ACHN (cell line): Measurements from ENCODE around the gene LRTM2.
A peak's percentile ranks its signal among the peaks of the same experiment; 100 is the strongest.

Experiments used
- DNase-seq: peaks from one replicate; pipeline ENCODE4 v3.0.0-alpha.2; 2015
- in situ Hi-C: cut with HindIII; loops from 2 replicates; pipeline ENCODE4 v1.10.0; 2017; ENCODE audit warnings: low sequenced_read_pairs, low pct_ligation_motif_present, low pct_unique_long_range_greater_than_20kb

Gene LRTM2

DNA sequence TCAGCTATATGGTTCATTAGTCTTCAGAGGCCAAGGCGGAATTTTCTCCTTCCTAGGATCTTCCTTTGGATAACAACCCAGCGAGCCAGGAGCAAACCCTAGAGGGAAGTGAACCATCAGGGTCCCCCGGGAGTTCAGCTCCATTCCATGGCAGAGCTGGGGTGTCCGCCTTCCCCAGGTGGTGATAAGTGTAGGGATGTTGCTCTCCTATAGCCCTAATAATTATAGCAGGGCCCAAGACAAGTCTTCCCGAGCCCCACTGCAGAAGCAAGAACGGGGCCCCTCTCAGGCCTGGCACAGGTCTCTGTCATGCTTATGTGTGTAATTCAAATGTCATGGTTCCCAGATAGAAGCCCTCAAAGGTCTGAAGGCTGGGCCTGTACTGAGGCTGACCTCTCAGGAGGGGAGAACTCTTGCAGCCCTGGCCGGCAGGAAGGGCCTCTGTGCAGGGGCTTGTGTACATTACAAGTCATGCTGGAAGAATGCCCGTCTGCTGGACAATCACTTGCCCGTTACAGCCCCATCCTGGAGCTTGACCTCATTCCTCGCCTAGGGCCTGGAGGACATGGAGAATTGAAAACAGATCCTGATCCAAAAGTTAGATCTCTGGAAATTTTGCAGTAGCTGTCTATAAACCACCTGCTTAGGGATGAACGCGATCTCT, 17.3 kb downstream of the LRTM2 start:
- peak; percentile 41 for DNase-seq
- in situ Hi-C loops = no loop called here

DNA sequence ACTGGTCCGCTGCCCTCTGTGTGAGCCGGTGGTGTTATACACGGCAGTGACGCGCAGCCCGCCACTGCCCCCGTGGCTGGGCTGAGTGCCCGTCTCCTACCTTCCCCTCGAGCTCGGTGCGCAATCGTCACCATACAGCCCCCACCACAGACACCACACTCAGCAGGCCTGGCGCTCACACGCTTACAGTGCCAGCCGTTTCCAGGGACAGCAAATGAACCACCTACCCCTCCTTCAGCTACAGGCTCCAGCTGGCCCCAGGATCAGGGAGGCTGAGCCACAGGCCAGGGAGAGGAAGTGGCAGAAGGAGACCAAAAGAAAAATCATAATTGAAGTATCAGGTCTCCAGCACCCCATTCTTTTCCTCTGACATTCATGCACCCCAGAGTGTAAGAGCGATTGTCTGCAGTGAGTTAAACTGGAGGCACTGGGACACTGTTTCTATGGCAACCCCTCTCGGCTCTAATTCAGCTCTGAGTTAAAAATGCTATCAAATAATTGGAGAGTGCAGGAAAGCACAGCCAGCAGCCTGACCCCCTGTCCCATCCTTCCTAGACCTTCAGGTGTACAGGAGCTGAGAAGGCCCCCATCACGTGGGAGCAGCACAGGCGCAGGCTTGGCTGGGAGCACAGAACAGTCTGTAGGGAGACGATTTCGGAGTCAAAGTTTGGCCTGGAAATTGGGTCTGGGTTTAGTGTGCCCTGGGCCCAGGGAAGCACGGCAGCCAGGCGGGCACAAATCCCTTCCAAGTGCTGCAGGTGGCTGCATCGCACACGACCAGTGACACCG, 18.0 kb downstream of the LRTM2 start:
- in situ Hi-C loops = no loop called here
- no peak for DNase-seq

DNA sequence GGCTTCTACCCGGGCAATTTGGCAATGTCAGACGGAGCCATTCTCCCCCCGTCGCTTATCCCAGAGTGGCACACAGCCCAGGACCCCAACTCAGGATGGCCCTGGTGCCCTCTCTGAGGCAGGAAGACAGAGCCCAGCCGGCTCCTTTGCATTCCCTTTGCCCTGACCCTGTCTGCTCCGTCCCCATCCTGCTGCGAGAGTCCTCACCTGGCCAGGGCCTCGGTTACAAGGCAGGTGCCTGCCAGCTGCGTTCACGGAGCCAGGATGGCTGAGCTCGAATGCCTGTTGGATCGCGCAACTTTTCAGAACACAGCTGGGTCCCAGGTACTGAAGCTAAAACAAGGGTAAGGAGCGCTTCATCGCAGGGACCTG, 18.6 kb downstream of the LRTM2 start:
- no peak for DNase-seq
- in situ Hi-C loops = no loop called here

DNA sequence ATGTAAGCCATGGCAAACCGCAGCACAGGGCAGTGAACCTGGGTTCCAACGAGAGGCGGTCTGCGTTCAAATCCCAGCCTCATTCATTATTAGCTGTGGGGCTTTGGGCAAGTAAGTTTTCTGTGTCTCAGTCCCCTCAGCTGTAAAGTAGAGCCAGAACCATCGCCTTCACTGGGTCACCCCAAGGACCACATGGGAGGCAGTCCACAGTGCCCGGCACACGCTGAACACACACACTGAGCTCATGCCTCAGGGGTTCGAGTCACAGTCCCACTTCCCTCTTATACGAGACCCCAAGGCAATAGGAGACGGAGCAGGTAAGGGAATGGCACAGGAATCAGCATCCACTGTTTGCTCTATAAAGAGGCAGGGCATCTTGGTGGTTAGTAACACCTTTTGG, 19.1 kb downstream of the LRTM2 start:
- DNase-seq = no peak
- in situ Hi-C loops = no loop called here

DNA sequence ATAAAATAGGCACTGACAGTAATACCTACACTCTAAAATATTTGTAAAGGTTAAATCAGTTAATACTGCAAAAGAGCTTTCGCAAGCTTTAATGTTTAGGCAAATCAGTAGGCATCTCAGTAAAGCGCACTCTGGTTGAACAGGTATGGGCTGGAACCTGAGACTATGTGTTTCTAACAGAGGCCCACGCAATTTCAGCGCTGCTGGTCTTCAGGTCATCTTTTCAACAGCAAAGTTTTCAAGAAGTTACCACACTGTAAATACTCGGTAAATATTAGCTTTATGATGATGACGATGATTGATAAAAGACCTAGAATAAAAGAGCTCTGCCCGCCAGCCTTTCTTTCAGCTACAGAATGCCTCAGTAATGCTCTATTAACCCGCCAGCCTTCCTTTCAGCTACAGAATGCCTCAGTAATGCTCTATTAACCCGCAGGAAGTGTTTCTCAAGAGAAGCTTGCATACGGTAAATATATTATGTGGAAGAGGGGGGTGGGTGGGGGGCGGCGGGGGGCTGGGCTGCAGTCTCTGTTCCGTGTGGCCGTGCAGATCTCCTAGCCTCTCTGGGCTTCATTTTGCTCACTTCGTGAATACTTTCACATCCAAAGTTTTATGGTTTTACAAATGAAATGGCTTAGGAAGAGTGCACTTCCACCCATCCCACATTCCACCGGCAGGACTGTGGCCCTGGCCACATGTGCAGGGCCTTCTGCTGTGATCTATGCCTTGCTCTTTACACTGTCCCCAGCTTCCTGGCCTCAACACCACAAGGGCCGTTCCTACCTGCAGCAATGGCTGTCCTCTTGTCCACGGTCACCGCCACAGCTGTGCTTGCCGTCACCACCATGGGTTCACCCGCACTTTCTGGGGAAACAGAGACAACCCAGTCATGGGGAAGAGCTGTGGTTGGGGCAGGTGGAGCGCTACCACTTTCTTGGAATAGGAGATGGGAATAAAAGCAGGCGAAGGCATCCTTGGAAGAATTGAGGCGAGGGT, 19.9 kb downstream of the LRTM2 start:
- DNase-seq = no peak
- in situ Hi-C loops = no loop called here

DNA sequence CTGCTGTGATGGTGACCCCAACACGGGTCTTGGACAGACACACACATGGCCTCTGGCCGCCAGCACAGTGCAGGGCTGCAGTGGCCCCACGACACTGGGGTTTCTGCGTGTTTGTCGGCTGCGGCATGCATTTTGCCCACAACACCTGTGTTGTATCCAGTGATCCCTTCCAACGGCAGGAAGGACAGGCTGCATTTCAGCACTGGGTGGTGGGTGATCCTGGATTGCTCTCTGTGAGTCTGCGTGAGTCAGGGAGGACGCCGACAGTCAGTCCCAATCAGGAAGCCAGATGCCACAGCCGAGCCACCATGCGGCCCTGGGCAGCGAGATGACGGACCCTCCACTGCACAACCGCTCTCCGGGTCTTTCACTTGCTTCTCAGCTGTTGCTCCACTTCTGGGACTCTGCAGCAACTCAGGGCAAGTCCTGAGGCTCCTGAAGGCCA, 20.6 kb downstream of the LRTM2 start:
- no peak for DNase-seq
- in situ Hi-C loops = no loop called here

DNA sequence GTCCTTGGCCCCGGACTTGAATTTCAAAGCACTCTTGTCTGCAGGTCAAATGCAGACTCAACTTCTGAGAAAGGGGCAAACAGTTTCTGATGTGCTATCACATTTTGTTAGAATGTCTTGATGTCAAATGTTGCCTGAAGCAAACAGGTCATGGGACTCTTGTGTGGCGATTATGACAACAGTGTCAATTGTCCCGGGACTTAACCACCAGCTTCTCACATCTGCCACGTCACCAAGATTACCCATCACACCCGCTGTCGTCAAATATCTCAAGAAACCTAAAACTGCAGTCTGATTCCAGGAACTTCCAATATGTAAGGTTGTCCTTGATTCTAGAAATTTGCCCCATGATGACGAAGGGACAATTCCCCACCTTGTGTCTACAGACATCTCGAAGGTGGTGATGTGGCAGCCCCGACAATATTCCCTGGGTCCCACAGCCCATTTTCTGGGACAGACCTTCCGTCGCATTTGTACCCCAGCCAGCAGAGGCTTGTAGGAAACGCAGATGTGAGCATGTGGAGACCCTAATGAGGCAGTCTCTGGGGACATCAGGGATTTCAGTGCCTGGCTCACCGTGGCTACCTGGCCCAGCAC, 21.3 kb downstream of the LRTM2 start:
- in situ Hi-C loops = no loop called here
- no peak for DNase-seq

DNA sequence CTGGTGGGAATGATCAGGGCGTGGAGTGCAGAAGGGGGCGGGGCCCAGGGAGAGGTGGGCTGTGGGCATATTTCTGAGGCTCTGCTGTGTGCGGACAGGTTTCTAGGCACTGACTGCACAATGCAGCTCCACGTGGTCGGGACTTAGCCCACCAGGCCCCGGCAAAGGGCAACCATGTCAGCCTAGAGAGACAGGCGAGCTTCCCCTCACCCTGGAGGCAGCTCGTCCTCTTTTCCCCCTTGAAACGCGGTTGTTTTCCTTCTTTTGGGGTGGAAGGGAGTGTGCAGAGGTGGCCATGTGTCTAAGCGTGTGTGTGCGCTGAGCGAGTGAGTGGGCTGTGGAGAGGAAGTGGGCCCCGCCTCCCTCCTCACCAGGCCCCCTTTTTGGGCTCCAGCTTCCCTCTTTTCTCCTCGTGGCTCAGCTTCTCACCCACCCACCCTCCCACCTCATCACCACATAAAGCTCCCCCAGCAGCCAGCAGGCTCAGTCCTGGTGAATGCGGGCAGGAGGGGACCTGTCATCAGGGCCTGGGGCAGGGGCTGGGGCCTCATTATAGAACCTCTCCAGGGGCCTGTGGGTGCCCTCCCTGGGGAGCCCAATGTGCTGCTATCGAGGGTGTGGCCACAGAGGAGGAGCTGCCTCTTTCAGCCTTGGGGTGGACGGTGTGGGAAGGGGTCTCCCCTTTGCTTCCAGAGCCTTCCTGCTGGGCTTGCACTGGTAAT, 22.0 kb downstream of the LRTM2 start:
- in situ Hi-C loops = no loop called here
- no peak for DNase-seq

DNA sequence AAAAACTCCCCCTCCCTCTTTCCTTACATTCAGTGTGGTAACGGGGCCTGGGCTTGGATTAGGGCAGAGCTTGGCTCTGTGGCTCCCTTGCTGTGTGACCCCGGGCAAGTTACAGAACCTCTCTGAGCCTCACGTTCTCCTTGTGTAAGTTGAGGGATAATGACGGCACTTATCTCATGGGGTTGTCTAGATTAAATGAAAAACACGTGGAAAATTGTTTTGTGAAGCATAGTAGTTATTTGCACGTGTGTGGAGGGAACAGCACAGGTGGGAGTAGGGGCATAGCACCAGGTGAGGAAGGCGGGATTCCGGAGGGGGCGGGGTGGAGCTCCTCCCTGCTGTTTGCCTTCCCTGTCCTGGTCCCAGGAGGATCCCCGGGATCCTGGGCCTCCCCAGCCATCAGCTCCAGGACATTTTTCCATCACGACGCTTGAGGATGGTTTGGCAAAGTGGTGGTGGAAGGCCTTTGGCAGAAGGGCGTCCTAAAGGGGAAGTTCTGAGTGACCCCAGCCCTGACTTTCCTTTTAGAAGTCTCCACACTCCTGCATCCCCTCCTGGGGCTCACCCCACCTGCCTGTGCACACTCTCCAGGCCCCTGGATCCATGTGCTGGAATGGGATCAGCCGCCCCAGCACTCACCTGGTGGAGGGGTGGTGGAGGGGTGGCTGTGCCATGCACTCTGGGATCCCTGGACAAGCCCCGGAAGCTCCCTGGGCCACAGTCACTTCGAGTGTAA, 22.7 kb downstream of the LRTM2 start:
- no peak for DNase-seq
- in situ Hi-C loops = no loop called here

DNA sequence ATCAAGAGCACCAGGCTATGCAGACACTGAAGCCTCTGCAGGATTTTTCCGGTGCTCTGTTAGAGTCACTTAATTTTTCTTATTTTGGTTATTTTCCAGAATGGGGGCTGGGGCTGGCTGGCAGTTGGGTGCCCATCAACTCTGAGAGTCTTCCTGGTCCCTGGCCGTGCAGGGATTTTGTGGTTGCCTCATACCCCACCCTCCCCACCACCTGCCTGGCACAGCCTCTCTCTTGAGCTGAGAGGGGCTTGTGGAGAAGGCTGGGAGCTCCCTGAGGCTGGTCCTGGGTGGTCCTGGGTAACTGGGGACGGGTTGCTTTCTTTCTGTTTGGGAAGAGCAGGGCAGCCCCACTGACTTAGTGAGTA, 23.3 kb downstream of the LRTM2 start:
- no peak for DNase-seq
- in situ Hi-C loops = no loop called here

DNA sequence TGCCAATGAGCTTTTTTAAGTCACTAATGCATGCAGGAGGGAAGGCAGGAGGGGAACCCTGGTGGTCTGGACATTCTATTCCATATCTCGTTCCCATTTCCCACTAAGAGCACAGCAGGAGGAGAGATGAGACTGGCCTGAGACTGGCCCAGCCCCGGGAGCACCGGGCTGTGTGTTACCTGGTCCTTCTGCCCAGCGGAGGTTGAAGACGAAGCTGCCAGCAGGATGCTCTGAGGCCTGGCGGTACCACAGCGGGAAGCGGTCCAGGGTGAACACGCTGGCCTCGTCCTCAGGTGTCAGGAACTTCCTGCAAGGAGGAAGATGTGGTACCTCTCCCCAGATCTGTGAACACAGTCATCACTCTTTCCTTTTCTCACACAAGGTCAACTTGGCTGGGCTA, 23.9 kb downstream of the LRTM2 start:
- no peak for DNase-seq
- in situ Hi-C loops = no loop called here

DNA sequence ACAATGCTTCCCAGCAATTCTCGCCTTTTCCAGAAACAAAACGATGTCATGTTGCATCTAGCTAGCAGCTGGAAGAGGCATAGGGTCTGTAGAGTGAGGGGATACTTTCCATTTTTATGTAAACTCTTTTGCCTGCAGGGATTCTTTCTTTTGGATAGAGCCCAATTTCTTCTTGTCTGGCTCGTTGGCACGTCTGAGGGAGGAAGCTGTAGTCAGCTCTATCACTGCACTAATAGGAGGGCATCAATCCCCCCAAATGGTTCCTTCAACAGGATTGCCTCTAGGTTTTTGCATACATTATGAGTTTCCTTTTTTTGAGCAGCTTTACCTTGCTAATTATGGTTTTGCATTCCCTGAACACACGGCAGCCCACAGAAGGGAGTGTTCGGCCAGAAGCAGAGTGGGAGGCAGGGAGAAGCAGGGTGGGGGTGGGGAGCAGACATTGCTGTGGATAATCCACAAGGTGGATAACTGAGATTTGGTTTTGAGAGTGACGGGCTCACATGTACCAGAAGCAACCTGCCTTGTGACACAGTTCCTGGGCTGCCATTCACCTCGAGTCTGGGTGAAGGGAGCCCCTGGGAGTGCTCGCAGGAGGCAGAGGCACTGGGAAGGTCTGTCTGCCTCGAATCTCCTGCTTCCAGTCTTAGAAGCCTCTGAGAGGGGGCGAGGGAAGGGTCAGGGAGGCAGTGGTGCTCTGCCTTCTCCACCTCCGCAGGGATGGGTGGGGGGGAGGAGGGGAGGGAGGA, 24.5 kb downstream of the LRTM2 start:
- in situ Hi-C loops = no loop called here
- no peak for DNase-seq

DNA sequence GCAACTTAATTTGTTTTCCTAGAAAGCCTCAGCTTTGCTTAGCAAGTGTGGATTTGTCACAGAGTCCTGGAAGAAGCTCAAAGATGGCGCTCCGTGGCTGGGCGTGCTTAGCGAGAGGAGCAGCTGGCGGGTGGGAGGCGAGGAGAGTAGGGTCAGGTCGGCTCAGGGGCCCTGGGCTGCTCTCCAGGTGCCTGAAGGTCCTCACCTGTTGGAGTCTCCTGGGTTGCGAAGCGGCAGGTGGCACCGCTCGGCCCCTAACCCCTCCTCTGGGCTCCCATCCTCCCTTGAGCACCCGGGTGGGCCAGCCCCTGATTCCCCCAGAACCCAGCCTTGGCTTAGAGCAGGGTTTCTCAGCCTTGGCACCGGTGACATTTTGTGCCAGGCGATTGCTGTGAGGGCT, 25.1 kb downstream of the LRTM2 start:
- in situ Hi-C loops = no loop called here
- no peak for DNase-seq

DNA sequence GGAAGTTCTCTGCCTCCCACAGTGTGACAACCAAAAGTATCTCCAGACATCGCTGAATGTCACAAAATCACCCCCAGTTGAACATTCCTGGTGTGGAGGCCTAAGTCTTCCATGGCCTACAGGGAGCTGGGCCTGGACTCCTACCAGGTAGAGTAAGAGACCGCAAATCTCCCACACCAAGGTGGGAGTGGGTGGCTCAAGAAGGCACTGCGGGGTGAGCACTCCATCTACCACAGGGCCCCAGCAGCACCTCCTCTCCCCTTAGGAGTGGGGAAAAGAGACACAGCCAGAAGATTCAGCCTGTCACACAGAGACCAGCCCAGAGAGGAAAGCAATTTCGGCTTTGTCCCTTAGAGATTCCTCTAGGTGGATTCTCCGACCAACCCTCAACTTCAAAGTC, 25.5 kb downstream of the LRTM2 start:
- no peak for DNase-seq
- in situ Hi-C loops = no loop called here

DNA sequence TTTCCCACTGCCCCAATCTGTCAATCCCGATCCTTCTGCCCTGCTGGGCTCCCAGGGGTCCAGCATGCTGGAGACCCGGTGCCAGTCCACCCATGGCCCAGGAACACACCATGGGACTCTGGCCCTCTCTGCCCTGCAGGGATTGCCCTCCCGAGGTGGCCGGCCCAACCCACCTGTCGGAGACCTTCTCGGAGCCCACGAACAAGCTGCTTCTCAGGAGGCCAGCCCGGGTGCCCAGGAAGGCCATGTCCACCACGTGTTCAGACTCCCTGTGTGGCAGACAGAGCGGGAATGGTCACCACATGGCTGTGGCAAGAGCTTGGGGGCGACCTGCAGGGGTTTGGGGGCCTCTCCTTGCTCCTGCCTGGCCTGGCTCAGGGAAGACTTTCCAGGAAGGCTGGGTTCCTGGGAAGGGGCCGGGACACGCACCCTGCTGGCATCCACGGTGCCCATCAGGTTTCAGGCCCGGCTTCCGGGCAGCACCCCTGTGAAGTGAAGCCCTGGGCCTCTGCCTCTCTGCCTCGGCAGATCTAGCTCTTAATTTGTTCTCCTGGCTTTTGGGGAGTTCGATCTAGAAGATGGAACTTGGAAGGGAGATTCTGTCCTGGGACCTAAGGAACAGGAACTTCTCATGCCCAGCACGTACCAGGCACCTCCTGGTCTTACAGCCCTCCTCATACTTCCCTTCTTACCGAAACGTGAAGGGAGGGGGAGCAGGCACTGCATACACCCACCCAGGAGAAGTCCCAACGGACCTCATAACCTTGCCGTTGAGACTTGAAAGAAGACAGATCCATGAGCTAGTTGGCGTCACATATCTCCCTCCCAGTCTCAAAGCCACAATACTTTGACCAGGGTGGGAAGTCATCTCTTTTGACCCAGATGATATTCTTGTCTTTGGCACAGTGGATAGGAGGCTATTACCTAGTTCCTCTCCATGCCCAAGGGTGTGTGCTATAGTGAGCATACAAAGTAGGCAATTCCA, 26.3 kb downstream of the LRTM2 start:
- no peak for DNase-seq
- in situ Hi-C loops = no loop called here

DNA sequence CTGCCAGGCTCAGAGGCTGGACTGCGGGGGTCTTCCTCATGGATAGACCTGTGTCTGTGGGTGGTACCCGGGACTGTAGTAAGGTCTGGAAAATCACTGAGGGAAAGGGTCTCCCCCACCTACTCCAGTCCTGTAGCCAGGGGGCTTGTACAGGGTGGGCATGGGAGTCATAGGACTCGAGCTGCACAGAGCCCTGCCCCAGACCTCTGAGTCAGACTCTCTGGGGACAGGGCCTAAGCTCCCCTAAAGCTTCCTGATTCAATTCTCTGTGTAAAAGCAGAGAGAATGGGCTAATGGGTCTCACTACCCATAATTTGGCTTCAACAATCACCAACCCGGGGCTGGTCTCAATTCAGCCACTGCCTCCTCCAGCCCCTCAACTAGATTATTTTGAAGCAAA, 27.0 kb downstream of the LRTM2 start:
- in situ Hi-C loops = no loop called here

More for the DNA sequence above, 27.0 kb downstream of the LRTM2 start:
- no peak for DNase-seq
